Measurements from ENCODE around the gene TPCN1. TPM values are rescaled to one million over a fixed set of nuclear protein-coding genes. Genes with fewer than 3 reads are reported as not detected.

The TPCN1 gene
- total and polyA plus RNA-seq, 2 experiments from 2014 or later: 14.4 to 16.2 TPM

DNA sequence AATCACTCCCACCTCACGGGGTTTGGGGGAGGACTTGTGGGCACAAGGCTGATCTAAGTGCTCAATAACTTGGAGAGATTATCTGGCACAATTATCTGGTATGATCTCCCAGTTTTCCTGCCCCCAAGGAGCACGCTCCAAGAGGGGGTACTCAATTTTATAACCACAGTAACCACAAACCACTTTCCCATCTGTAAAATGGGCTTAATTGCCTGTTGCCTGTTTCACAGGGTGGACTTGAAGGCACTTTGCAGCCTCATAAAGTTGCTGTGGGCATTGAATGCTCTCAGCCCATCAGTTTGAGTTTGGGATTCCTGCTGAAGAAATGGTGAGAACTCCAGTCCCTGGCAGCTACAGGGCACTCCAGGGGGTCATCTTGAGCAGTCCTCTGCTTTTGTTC, 109.2 kb downstream of the TPCN1 start (continued):
- TF ChIP-seq, protein P1, sequence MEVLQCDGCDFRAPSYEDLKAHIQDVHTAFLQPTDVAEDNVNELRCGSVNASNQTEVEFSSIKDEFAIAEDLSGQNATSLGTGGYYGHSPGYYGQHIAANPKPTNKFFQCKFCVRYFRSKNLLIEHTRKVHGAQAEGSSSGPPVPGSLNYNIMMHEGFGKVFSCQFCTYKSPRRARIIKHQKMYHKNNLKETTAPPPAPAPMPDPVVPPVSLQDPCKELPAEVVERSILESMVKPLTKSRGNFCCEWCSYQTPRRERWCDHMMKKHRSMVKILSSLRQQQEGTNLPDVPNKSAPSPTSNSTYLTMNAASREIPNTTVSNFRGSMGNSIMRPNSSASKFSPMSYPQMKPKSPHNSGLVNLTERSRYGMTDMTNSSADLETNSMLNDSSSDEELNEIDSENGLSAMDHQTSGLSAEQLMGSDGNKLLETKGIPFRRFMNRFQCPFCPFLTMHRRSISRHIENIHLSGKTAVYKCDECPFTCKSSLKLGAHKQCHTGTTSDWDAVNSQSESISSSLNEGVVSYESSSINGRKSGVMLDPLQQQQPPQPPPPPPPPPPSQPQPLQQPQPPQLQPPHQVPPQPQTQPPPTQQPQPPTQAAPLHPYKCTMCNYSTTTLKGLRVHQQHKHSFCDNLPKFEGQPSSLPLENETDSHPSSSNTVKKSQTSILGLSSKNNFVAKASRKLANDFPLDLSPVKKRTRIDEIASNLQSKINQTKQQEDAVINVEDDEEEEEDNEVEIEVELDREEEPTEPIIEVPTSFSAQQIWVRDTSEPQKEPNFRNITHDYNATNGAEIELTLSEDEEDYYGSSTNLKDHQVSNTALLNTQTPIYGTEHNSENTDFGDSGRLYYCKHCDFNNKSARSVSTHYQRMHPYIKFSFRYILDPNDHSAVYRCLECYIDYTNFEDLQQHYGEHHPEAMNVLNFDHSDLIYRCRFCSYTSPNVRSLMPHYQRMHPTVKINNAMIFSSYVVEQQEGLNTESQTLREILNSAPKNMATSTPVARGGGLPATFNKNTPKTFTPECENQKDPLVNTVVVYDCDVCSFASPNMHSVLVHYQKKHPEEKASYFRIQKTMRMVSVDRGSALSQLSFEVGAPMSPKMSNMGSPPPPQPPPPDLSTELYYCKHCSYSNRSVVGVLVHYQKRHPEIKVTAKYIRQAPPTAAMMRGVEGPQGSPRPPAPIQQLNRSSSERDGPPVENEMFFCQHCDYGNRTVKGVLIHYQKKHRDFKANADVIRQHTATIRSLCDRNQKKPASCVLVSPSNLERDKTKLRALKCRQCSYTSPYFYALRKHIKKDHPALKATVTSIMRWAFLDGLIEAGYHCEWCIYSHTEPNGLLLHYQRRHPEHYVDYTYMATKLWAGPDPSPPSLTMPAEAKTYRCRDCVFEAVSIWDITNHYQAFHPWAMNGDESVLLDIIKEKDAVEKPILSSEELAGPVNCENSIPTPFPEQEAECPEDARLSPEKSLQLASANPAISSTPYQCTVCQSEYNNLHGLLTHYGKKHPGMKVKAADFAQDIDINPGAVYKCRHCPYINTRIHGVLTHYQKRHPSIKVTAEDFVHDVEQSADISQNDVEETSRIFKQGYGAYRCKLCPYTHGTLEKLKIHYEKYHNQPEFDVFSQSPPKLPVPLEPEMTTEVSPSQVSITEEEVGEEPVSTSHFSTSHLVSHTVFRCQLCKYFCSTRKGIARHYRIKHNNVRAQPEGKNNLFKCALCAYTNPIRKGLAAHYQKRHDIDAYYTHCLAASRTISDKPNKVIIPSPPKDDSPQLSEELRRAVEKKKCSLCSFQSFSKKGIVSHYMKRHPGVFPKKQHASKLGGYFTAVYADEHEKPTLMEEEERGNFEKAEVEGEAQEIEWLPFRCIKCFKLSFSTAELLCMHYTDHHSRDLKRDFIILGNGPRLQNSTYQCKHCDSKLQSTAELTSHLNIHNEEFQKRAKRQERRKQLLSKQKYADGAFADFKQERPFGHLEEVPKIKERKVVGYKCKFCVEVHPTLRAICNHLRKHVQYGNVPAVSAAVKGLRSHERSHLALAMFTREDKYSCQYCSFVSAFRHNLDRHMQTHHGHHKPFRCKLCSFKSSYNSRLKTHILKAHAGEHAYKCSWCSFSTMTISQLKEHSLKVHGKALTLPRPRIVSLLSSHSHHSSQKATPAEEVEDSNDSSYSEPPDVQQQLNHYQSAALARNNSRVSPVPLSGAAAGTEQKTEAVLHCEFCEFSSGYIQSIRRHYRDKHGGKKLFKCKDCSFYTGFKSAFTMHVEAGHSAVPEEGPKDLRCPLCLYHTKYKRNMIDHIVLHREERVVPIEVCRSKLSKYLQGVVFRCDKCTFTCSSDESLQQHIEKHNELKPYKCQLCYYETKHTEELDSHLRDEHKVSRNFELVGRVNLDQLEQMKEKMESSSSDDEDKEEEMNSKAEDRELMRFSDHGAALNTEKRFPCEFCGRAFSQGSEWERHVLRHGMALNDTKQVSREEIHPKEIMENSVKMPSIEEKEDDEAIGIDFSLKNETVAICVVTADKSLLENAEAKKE (CRISPR knock-in tag; IDR thresholded peaks at IDR 0.05): no peak
- TF ChIP-seq, protein P2, sequence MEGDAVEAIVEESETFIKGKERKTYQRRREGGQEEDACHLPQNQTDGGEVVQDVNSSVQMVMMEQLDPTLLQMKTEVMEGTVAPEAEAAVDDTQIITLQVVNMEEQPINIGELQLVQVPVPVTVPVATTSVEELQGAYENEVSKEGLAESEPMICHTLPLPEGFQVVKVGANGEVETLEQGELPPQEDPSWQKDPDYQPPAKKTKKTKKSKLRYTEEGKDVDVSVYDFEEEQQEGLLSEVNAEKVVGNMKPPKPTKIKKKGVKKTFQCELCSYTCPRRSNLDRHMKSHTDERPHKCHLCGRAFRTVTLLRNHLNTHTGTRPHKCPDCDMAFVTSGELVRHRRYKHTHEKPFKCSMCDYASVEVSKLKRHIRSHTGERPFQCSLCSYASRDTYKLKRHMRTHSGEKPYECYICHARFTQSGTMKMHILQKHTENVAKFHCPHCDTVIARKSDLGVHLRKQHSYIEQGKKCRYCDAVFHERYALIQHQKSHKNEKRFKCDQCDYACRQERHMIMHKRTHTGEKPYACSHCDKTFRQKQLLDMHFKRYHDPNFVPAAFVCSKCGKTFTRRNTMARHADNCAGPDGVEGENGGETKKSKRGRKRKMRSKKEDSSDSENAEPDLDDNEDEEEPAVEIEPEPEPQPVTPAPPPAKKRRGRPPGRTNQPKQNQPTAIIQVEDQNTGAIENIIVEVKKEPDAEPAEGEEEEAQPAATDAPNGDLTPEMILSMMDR (conservative IDR thresholded peaks at IDR 0.05; ENCODE audit: low read depth in 2 of 2): no peak
- TF ChIP-seq STAT1 (IDR thresholded peaks at IDR 0.05; ENCODE audit: unreplicated experiment) (no peak), ZNF114 (CRISPR knock-in tag; IDR thresholded peaks at IDR 0.05) (no peak), CREB1 (CRISPR knock-in tag; IDR thresholded peaks at IDR 0.05; ENCODE audit: low read depth) (no peak)

DNA sequence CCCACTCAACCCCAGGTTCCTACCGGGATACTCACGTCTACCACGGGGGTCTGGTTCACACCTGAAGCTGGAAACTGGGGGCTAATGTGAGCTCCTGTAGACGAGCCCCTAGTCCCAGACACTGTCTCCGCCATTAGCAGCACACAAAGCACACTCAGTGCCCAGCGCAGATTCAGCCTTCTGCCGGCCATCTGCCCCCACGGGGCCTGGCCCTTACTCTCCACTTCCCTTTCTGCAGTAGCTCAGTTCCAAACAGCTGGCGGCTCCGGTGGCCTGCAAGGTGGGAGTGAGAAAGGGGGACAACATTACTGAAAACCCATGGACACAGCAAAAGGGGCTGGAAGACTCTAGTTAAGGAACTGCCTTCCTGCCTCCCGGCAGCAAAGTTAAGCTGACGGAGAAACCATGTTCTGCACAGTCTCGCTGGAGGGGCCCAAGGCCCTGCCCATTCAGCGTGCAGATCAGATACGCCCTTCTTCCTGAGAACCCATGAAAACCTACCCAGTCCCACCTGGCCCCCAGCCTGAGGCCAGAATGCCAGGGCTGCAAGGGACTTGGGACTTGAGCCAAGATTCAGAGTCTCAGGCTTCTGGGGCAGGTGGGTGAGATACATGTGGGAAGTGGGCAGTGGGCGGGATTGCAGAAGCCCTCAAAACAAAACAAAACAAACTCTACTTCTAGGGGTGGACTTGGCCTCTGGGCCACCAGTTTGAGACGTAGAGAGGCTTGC, 111.6 kb downstream of the TPCN1 start:
- no peak overlapping the region for H3K27ac ChIP-seq (ENCODE audit: low read depth)
- Mint-ChIP-seq H3K4me1 (peaks cover 10% of the 10 kb centered on the region), H3K27me3 (ENCODE audit: insufficient read depth, low read depth, poor library complexity) (peaks cover 31% of the 10 kb centered on the region), H3K27ac (no peak overlapping the region), H3K4me3 (no peak overlapping the region), H3K36me3 (ENCODE audit: low read depth) (peaks cover 16% of the 10 kb centered on the region), H3K9me3 (no peaks in the 10 kb centered on the region)
- no peaks in the 10 kb centered on the region for H3F3A ChIP-seq (replicated peaks; ENCODE audit: low read depth)
- H3K79me2 ChIP-seq (replicated peaks; ENCODE audit: insufficient read depth): no peaks in the 10 kb centered on the region
- no peak overlapping the region for H2AFZ ChIP-seq
- H3K27me3 ChIP-seq (ENCODE audit: insufficient read depth): peaks cover 10% of the 10 kb centered on the region
- H3K4me3 ChIP-seq: no peak overlapping the region
- DNase-seq (ENCODE audit: low spot score) (no peak), ATAC-seq (no peak)
- H4K20me1 ChIP-seq (replicated peaks; ENCODE audit: insufficient read depth): no peaks in the 10 kb centered on the region
- peaks cover 14% of the 10 kb centered on the region for H3K4me1 ChIP-seq (ENCODE audit: insufficient read depth)
- no peaks in the 10 kb centered on the region; the same call in 1 of the 2 replicates for H3K36me3 ChIP-seq (ENCODE audit: insufficient read depth)
- no peaks in the 10 kb centered on the region for H3K9me2 ChIP-seq (ENCODE audit: insufficient read depth)
- no peak overlapping the region for H3K4me2 ChIP-seq
- TF ChIP-seq, protein P3, sequence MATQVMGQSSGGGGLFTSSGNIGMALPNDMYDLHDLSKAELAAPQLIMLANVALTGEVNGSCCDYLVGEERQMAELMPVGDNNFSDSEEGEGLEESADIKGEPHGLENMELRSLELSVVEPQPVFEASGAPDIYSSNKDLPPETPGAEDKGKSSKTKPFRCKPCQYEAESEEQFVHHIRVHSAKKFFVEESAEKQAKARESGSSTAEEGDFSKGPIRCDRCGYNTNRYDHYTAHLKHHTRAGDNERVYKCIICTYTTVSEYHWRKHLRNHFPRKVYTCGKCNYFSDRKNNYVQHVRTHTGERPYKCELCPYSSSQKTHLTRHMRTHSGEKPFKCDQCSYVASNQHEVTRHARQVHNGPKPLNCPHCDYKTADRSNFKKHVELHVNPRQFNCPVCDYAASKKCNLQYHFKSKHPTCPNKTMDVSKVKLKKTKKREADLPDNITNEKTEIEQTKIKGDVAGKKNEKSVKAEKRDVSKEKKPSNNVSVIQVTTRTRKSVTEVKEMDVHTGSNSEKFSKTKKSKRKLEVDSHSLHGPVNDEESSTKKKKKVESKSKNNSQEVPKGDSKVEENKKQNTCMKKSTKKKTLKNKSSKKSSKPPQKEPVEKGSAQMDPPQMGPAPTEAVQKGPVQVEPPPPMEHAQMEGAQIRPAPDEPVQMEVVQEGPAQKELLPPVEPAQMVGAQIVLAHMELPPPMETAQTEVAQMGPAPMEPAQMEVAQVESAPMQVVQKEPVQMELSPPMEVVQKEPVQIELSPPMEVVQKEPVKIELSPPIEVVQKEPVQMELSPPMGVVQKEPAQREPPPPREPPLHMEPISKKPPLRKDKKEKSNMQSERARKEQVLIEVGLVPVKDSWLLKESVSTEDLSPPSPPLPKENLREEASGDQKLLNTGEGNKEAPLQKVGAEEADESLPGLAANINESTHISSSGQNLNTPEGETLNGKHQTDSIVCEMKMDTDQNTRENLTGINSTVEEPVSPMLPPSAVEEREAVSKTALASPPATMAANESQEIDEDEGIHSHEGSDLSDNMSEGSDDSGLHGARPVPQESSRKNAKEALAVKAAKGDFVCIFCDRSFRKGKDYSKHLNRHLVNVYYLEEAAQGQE (IDR thresholded peaks at IDR 0.05; ENCODE audit: unreplicated experiment): no peak
- TF ChIP-seq JUNB (IDR thresholded peaks at IDR 0.05; ENCODE audit: unreplicated experiment) (no peak), EZH2phosphoT487 (IDR thresholded peaks at IDR 0.05; ENCODE audit: unreplicated experiment) (no peak), STAT1 (IDR thresholded peaks at IDR 0.05; ENCODE audit: unreplicated experiment) (no peak), NANOG (IDR thresholded peaks at IDR 0.05; ENCODE audit: borderline replicate concordance) (no peak), CREB1 (CRISPR knock-in tag; IDR thresholded peaks at IDR 0.05; ENCODE audit: low read depth) (no peak), POLR2AphosphoS5 (IDR thresholded peaks at IDR 0.05; ENCODE audit: low read depth) (no peak)
- TF ChIP-seq, protein P2 (conservative IDR thresholded peaks at IDR 0.05; ENCODE audit: low read depth in 2 of 2): no peak
